Activated CD4-positive, alpha-beta T cell treated with anti-CD3 and anti-CD28 coated beads, Interleukin-2, amount 10 ng/mL, durations not matched to agents 7 days and 5 days (primary cell): ENCODE results near the gene IFNL2. TPM values are rescaled to one million over a fixed set of nuclear protein-coding genes. Genes with fewer than 3 reads are reported as not detected.

Experiments used
- CTCF ChIA-PET: fragments of 350-600 bp; sonication (Branson Sonifier 250); formaldehyde crosslinking; loops from one replicate; lab custom pipeline; 2021; ENCODE audit warnings: antibody characterized with exemption; lab: Charles Lee
- POLR2A ChIA-PET: fragments of 350-600 bp; sonication (Branson Sonifier 250); formaldehyde crosslinking; loops from one replicate; lab custom pipeline; 2021; ENCODE audit warnings: antibody characterized with exemption; lab: Charles Lee
- DNase-seq: peaks from one replicate; pipeline ENCODE4 v3.0.0-alpha.2; 2020
- H3K27ac Mint-ChIP-seq: one replicate; pipeline ENCODE4 v1.8.0; 2021; ENCODE audit warnings: mild to moderate bottlenecking, moderate library complexity, mixed read lengths
- H3K27me3 Mint-ChIP-seq: one replicate; pipeline ENCODE4 v1.8.0; 2021; ENCODE audit warnings: mixed read lengths
- H3K36me3 Mint-ChIP-seq: one replicate; pipeline ENCODE4 v1.8.0; 2021; ENCODE audit warnings: low read depth, mixed read lengths
- H3K4me1 Mint-ChIP-seq: one replicate; pipeline ENCODE4 v1.8.0; 2021; ENCODE audit warnings: mixed read lengths
- H3K4me3 Mint-ChIP-seq: one replicate; pipeline ENCODE4 v1.8.0; 2021; ENCODE audit warnings: mild to moderate bottlenecking, moderate library complexity, mixed read lengths
- H3K9me3 Mint-ChIP-seq: one replicate; pipeline ENCODE4 v1.8.0; 2021; ENCODE audit warnings: mixed read lengths
- total RNA-seq, 2 experiments: library from RNA; stranded (reverse); gene quantifications; one replicate each; pipeline ENCODE4 v1.2.3, GENCODE V29; 2021

The IFNL2 gene
- total RNA-seq, 2 experiments from 2014 or later = not detected

DNA sequence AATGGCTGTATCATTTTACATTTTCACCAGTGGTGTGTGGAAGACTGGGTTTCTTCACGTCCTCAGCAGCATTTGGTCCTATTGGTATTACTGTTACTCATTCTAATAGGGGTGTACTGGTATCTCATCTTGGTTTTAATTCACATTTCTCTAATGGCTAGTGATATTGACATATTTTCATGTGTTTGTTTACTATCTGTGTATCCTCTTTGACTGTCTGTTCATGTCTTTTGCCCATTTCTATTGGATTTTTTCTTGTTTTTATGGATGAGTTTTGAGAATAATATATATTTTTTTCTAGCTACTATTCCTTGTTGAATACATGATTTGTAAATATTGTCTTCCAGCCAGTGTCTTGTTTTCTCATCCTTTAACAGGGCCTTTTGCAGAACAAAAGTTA is 13.8 kb downstream of the IFNL2 start:
- CTCF ChIA-PET = interaction anchor here (1.7 kb wide), 1 partner anchor 14 kb away, joined by 5 read pairs; the partner anchor contains the start of gene IFNL1
- Mint-ChIP-seq H3K4me3 (no peak overlapping the region), H3K27ac (no peak overlapping the region)

DNA sequence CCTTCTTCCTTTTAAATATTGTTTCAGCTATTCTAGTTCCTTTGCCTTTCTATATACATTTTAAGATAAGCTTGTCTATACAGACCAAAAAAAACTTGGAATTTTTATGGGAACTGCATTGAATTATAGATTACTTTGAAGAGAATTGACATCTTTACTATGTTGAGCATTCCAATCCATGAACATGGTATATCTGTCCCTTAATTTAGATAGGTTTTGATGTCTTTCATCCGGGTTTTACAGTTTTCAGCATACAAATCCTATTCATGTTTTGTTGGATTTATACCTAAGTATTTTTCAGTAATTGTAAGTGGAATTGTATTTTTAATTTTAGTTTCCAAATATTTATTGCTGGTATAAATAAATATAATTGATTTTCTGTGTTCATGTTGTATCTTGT is 15.8 kb downstream of the IFNL2 start:
- ChIA-PET POLR2A (no interaction called here), CTCF (no interaction called here)
- Mint-ChIP-seq H3K27ac (no peak overlapping the region), H3K36me3 (no peaks in the 10 kb centered on the region), H3K27me3 (peaks cover 34% of the 10 kb centered on the region), H3K9me3 (peaks cover 4% of the 10 kb centered on the region), H3K4me1 (no peaks in the 10 kb centered on the region), H3K4me3 (no peak overlapping the region)
- no peak for DNase-seq

More for the DNA sequence above, 13.8 kb downstream of the IFNL2 start:
- H3K9me3 Mint-ChIP-seq = peaks cover 4% of the 10 kb centered on the region
- no peaks in the 10 kb centered on the region for H3K4me1 Mint-ChIP-seq
- H3K36me3 Mint-ChIP-seq = no peaks in the 10 kb centered on the region
- DNase-seq = no peak
- H3K27me3 Mint-ChIP-seq = peaks cover 22% of the 10 kb centered on the region
- POLR2A ChIA-PET = no interaction called here

DNA sequence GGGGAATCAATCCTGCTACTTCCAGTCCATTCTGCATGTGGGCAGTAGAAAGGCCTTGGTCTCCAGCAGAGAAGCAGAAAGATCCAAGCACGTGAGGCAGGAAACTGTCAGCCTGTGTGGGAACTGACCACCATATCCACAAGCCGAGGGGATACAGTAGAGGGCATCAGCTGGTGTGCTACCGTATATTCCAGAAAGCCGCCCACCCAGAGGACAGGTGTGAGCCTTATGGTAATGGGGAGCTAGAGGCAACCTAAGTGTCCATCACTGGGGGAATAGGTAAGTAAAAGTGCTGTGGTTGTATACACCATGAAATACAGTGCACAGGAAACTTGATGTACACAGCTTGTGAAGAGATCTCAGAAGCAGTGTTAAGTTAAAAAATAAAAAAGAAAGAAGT is 25.2 kb downstream of the IFNL2 start:
- Mint-ChIP-seq H3K4me3 (no peak overlapping the region), H3K4me1 (peaks cover 25% of the 10 kb centered on the region), H3K36me3 (no peaks in the 10 kb centered on the region), H3K27me3 (peaks cover 23% of the 10 kb centered on the region), H3K27ac (no peak overlapping the region), H3K9me3 (no peaks in the 10 kb centered on the region)
- POLR2A ChIA-PET = no interaction called here
- DNase-seq = no peak
- CTCF ChIA-PET = interaction anchor here (0.6 kb wide), 1 partner anchor 1176 kb away, joined by 3 read pairs; no protein-coding TSS in a partner anchor

DNA sequence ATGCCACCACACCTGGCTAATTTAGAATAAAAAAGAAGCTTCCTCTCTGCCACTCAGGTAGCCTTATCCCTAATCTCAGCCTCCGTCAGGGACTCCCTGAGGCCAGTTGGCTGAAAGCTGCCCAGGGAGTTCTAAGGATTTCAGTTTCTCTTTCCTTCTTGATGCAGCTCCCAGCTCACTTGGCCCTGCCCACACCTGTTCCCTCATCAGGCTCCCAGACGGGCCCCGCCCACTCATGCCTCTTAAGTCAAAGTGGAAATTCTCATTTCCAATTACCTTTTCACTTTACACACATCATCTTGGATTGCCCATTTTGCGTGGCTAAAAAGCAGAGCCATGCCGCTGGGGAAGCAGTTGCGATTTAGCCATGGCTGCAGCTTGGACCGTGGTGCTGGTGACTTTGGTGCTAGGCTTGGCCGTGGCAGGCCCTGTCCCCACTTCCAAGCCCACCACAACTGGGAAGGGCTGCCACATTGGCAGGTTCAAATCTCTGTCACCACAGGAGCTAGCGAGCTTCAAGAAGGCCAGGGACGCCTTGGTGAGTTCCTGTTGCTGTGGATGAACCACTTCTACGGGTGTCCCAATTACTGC is 28.0 kb downstream of the IFNL2 start, which contains the start of gene IFNL1:
IFNL1 (plus strand) TSS at position 353 of the 591 bp plus-strand sequence; CDS start at position 368, 15 bp downstream.
- ChIA-PET POLR2A (interaction anchor here (0.6 kb wide), 1 partner anchor 38 kb away, joined by 3 read pairs; no protein-coding TSS in a partner anchor), CTCF (interaction anchor here (0.7 to 1.8 kb wide), 5 partner anchors 14 to 223 kb away, joined by 3 to 5 read pairs (median 3); partner anchors contain the start of gene GMFG)
- no peak for DNase-seq
- Mint-ChIP-seq H3K27me3 (peaks cover 11% of the 10 kb centered on the region), H3K27ac (peak within 1 kb of the TSS; percentile 15), H3K9me3 (no peaks in the 10 kb centered on the region), H3K4me1 (peaks cover 42% of the 10 kb centered on the region), H3K4me3 (no peak within 1 kb of the TSS), H3K36me3 (no peaks in the 10 kb centered on the region)

DNA sequence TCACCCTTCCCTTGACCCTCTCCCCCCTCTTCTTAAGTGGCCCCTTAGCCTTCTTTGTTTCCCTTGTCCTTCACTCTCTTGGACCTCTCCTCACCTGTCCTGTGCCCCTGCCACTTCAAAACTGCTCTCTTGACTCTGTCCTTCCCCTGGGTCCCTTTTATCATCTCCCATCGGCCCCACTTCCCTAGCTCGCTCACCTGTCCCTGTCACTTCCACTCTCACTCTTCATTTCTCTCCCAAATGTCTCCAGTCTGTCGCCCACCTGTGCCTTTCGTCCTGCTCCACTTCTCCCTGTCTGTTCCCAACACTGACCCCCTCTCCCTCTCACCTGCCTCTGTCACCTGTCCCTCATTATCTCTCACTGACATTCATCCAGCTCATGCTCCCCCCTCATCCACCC is 28.7 kb downstream of the IFNL2 start:
- no peak for DNase-seq
- Mint-ChIP-seq H3K4me3 (no peak overlapping the region), H3K4me1 (peaks cover 42% of the 10 kb centered on the region), H3K9me3 (no peaks in the 10 kb centered on the region), H3K27me3 (peaks cover 9% of the 10 kb centered on the region), H3K36me3 (no peaks in the 10 kb centered on the region), H3K27ac (peak overlapping the region; percentile 15)
- POLR2A ChIA-PET = interaction anchor here (0.6 kb wide), 1 partner anchor 37 kb away, joined by 3 read pairs; no protein-coding TSS in a partner anchor
- CTCF ChIA-PET = interaction anchor here (0.7 to 1.8 kb wide), 4 partner anchors 15 to 223 kb away, joined by 3 to 5 read pairs (median 3); no protein-coding TSS in a partner anchor

DNA sequence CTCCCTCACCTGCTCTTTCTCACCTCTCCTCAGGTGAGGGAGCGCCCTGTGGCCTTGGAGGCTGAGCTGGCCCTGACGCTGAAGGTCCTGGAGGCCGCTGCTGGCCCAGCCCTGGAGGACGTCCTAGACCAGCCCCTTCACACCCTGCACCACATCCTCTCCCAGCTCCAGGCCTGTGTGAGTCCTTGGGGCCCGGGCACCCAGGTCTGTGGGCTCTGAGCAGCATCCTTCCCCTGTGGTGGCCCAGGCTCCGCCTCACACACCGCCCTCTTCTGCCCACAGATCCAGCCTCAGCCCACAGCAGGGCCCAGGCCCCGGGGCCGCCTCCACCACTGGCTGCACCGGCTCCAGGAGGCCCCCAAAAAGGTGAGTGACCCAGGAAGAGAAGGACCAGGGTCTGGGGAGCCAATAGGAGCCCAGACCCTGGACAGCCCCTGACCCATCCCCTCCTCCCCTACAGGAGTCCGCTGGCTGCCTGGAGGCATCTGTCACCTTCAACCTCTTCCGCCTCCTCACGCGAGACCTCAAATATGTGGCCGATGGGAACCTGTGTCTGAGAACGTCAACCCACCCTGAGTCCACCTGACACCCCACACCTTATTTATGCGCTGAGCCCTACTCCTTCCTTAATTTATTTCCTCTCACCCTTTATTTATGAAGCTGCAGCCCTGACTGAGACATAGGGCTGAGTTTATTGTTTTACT is 29.9 kb downstream of the IFNL2 start:
- CTCF ChIA-PET = interaction anchor here (0.6 to 0.8 kb wide), 2 partner anchors 35 to 100 kb away, joined by 3 read pairs; no protein-coding TSS in a partner anchor
- H3K27ac Mint-ChIP-seq = peak overlapping the region; percentile 76

DNA sequence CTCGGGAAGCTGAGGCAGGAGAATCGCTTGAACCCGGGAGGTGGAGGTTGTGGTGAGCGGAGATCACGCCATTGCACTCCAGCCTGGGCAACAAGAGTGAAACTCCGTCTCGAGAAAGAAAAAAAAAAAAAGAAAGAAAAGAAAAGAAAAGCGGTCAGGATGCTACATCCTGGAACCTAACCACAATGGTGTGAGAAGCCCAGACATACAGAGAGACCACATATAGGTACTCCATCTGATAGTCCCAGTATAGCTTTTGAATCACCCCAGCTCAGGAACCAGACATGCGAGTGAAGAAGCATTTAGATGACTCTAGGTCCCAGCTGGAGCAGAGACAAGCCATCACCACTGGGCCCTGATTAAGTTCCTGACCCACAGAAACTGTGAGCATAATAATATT is 31.2 kb downstream of the IFNL2 start:
- Mint-ChIP-seq H3K27ac (peak overlapping the region; percentile 36), H3K9me3 (no peaks in the 10 kb centered on the region), H3K4me3 (peak overlapping the region; percentile 23), H3K4me1 (peaks cover 41% of the 10 kb centered on the region), H3K36me3 (no peaks in the 10 kb centered on the region), H3K27me3 (peaks cover 14% of the 10 kb centered on the region)
- POLR2A ChIA-PET = no interaction called here
- peak; percentile 36 for DNase-seq
- CTCF ChIA-PET = interaction anchor here (0.6 kb wide), 1 partner anchor 39 kb away, joined by 3 read pairs; no protein-coding TSS in a partner anchor

More for the DNA sequence above, 29.9 kb downstream of the IFNL2 start:
- Mint-ChIP-seq H3K27me3 (peaks cover 11% of the 10 kb centered on the region), H3K36me3 (no peaks in the 10 kb centered on the region), H3K9me3 (no peaks in the 10 kb centered on the region), H3K4me1 (peaks cover 42% of the 10 kb centered on the region), H3K4me3 (peak overlapping the region; percentile 49)
- POLR2A ChIA-PET = no interaction called here
- DNase-seq = peak; percentile 78

DNA sequence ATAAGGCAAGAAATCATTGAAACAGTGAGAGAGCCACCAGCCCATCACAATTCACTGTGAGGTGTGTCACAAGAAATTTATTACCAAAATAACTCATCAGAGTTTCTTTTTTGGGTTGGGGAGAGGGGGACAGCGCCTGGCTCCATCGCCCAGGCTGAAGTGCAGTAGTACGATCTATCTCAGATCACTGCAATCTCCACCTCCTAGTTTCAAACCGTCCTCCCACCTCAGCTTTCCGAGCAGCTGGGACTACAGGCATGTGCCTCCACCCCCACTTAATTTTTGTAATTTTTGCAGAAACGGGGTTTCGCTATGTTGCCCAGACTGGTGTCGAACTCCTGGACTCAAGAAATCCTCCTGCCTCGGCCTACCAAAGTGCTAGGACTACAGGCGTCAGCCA is 31.6 kb downstream of the IFNL2 start:
- H3K27me3 Mint-ChIP-seq = peaks cover 12% of the 10 kb centered on the region
- H3K9me3 Mint-ChIP-seq = no peaks in the 10 kb centered on the region
- ChIA-PET CTCF (no interaction called here), POLR2A (no interaction called here)
- no peak overlapping the region for H3K4me3 Mint-ChIP-seq
- no peaks in the 10 kb centered on the region for H3K36me3 Mint-ChIP-seq
- H3K4me1 Mint-ChIP-seq = peaks cover 41% of the 10 kb centered on the region
- H3K27ac Mint-ChIP-seq = peak overlapping the region; percentile 36
- DNase-seq = no peak

DNA sequence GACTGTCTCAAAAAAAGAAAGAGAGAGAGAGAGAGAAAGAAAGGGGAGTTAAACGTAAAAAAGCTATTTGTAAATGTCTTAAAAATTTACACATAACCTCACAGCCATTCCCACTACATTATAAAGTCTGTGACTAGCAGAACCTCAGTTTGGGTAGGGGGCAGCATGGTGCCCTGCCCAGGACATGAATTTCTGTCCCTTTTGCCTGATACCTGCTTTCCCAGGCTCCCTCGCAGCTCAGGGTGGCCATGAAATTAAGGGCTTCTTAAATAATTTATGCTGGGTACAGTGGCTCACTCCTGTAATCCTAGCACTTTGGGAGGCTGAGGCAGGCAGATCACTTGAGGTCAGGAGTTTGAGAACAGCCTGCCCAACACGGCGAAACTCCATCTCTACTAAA is 32.8 kb downstream of the IFNL2 start:
- Mint-ChIP-seq H3K27me3 (peaks cover 11% of the 10 kb centered on the region), H3K4me1 (peaks cover 40% of the 10 kb centered on the region), H3K9me3 (no peaks in the 10 kb centered on the region), H3K27ac (no peak overlapping the region), H3K4me3 (no peak overlapping the region), H3K36me3 (no peaks in the 10 kb centered on the region)
- POLR2A ChIA-PET = interaction anchor here (0.6 kb wide), 1 partner anchor 89 kb away, joined by 3 read pairs; no protein-coding TSS in a partner anchor
- DNase-seq = no peak
- CTCF ChIA-PET = interaction anchor here (0.6 to 1.1 kb wide), 5 partner anchors 8 to 373 kb away, joined by 3 to 5 read pairs (median 4); partner anchors contain the start of gene EID2B

DNA sequence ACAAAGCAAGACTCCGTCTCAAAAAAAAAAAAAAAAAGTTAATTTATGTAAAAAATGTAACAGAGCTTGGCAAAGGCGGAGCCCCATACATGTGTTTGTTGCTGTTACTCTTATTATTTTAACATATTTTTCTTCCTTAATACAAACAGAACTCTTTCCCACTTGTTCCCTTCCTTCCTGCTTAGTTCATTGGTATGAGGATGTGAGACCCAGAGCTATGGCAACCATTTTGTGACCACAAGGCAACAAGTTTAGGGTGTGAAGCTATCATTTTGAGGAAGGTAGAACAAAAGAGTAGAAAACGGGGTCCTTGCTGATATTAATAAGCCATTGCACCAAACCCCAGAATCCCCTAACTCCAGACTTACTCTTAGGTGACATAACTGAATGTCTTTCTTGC is 33.4 kb downstream of the IFNL2 start:
- POLR2A ChIA-PET = no interaction called here

DNA sequence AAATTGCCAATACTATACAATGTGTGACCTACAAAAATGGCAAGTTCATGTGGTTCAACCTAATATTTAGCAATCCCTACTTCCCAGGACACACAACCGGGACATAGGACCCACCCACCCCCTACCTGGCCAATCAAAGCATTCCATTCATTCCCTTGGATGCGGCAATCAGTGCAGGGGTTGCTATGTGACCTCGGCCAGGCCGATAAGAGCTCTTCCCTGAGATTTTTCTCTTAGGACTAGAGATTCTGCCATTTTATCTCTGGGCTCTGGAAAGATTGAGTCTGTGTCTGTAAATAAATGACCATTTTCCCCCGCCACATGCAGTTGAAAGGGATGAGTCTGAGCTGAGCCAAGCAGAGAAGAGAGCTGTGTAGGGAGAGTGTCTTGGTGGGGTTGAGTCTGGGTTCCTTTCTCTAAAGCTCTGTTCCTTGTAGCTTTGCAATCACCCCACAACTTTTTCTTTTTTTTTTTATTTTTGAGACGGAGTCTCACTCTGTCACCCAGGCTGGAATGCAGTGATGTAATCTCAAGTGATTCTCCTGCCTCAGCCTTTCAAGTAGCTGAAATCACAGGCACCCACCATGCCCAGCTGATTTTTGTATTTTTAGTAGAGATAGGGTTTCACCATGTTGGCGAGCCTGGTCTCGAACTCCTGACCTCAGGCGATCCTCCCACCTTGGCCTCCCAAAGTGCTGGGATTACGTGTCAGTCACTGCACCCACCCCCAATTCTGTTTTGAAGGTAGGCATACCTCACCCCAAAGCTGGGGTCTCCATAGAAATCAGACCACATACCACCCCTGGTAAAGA is 35.4 kb downstream of the IFNL2 start:
- Mint-ChIP-seq H3K4me3 (no peak overlapping the region), H3K27ac (no peak overlapping the region), H3K36me3 (peaks cover 4% of the 10 kb centered on the region), H3K9me3 (no peaks in the 10 kb centered on the region), H3K27me3 (peaks cover 11% of the 10 kb centered on the region), H3K4me1 (peaks cover 15% of the 10 kb centered on the region)
- POLR2A ChIA-PET = interaction anchor here (0.6 kb wide), 1 partner anchor 10 kb away, joined by 3 read pairs; no protein-coding TSS in a partner anchor
- CTCF ChIA-PET = interaction anchor here (0.5 to 1.4 kb wide), 4 partner anchors 11 to 185 kb away, joined by 3 read pairs; no protein-coding TSS in a partner anchor
- DNase-seq = no peak

More for the DNA sequence above, 33.4 kb downstream of the IFNL2 start:
- H3K4me3 Mint-ChIP-seq = no peak overlapping the region
- H3K36me3 Mint-ChIP-seq = no peaks in the 10 kb centered on the region
- peaks cover 11% of the 10 kb centered on the region for H3K27me3 Mint-ChIP-seq
- H3K4me1 Mint-ChIP-seq = peaks cover 34% of the 10 kb centered on the region
- CTCF ChIA-PET = interaction anchor here (0.7 to 1.1 kb wide), 5 partner anchors 123 to 372 kb away, joined by 3 to 5 read pairs (median 3); partner anchors contain the start of gene EID2B
- no peaks in the 10 kb centered on the region for H3K9me3 Mint-ChIP-seq
- no peak for DNase-seq
- H3K27ac Mint-ChIP-seq = no peak overlapping the region

DNA sequence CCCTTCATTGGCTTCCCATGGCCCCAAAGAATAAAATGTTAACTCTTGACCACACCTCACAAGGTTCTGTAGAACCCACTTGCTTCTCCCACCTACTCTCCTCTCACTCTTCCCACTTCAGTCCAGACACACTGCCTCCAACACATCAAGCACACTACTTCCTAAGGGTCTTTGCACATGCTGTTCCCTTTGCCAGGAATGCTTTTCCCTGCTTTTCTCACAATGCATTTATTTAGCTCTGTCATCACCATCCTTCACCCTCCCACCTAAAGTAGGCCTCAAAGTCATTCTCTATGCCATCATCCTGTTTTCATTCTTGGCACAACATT is 36.0 kb downstream of the IFNL2 start:
- Mint-ChIP-seq H3K36me3 (peaks cover 4% of the 10 kb centered on the region), H3K4me1 (peaks cover 12% of the 10 kb centered on the region), H3K27ac (no peak overlapping the region), H3K9me3 (no peaks in the 10 kb centered on the region), H3K4me3 (no peak overlapping the region), H3K27me3 (peaks cover 11% of the 10 kb centered on the region)
- POLR2A ChIA-PET = no interaction called here
- CTCF ChIA-PET = interaction anchor here (0.5 to 1.4 kb wide), 3 partner anchors 25 to 186 kb away, joined by 3 read pairs; no protein-coding TSS in a partner anchor
- no peak for DNase-seq
